ENCODE data around the gene NASP.

DNA sequence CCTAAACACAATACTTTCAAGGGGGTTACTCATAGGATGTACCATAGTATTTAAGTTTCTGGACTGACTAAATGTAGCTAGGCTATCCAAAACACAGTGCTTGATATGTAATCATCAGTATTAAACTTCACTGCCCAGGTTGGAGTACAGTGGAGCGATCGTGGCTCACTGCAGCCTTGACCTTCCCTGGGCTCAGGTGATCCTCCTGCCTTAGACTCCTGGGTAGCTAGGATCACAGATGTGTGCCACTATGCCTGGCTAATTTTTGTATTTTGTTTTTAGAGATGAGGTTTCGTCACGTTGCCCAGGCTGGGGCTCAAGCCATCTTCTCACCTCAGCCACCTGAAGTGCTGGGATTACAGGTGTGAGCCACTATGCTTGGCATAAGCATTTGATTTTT lies 10.6 kb downstream of the NASP start:
- TF ChIP-seq, protein P1, sequence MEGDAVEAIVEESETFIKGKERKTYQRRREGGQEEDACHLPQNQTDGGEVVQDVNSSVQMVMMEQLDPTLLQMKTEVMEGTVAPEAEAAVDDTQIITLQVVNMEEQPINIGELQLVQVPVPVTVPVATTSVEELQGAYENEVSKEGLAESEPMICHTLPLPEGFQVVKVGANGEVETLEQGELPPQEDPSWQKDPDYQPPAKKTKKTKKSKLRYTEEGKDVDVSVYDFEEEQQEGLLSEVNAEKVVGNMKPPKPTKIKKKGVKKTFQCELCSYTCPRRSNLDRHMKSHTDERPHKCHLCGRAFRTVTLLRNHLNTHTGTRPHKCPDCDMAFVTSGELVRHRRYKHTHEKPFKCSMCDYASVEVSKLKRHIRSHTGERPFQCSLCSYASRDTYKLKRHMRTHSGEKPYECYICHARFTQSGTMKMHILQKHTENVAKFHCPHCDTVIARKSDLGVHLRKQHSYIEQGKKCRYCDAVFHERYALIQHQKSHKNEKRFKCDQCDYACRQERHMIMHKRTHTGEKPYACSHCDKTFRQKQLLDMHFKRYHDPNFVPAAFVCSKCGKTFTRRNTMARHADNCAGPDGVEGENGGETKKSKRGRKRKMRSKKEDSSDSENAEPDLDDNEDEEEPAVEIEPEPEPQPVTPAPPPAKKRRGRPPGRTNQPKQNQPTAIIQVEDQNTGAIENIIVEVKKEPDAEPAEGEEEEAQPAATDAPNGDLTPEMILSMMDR (IDR thresholded peaks at IDR 0.05; ENCODE audit: poor library complexity): no peak
- TF ChIP-seq EZH2 (IDR thresholded peaks at IDR 0.05; ENCODE audit: borderline replicate concordance): no peak

All from hepatocyte (in vitro differentiated cells).